GM21576 (cell line): Measurements from ENCODE around the gene TBC1D5.

ENCODE experiments used
- ATAC-seq: cut with Tn5 transposase; IDR thresholded peaks from one replicate; pipeline ENCODE4 v1.9.1; 2021; ENCODE audit warnings: mild to moderate bottlenecking, moderate library complexity; ENCODE audit not compliant: unreplicated experiment

TBC1D5 gene

DNA sequence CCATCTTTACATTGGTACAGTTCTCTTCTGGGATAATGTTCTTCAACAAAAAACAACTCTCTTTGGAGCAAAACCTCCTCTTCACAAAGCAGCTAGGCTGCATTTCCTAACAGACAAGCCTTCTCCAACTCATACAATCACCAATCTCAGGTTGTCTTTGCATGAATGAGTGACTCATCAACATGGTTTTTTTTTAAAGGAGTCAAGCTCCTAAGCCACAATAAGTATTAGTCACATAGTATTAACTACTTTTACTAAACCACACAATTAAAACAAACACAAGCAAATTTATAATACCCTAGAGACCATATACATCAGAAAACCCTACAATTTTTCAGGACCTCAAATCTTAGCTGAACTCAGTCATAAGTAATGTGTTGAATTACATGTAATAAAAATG lies 137.4 kb downstream of the TBC1D5 start:
- no peak for ATAC-seq

DNA sequence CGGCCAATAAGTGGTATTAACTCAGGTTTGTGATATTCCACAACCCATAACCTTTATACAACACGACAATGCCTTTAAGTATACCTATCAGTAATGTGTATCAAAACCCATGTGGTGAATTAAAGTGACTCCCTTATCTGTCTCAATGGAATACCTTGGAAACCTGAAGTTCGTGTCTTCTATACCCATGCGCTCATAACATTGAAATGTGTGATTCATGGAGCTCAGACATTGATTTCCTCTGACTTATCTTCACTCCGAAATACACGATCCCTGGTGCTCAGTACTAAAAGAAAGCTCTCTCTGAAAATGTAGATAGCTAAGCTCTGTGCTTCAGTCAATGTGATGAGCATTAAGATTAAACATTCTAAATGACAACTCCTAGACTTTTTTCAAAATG lies 140.3 kb downstream of the TBC1D5 start:
- ATAC-seq: no peak

DNA sequence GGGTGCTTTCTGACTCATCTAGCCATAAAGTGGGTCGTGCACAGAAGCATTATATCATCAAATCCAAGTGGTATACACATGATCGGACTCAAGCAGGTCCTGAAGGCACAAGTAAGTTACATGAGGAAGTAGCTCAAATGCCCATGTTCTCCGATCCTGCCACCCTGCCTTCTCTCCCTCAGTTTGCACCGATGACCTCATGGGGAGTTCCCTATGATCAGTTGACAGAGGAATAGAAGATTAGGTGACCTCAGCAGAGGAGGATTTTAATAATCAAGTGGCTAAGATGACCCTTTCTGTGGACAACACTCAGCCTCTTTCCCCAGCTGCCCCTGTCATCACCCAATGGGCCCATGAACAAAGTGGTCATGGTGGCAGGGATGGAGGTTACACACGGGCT lies 149.5 kb downstream of the TBC1D5 start:
- ATAC-seq: no peak

DNA sequence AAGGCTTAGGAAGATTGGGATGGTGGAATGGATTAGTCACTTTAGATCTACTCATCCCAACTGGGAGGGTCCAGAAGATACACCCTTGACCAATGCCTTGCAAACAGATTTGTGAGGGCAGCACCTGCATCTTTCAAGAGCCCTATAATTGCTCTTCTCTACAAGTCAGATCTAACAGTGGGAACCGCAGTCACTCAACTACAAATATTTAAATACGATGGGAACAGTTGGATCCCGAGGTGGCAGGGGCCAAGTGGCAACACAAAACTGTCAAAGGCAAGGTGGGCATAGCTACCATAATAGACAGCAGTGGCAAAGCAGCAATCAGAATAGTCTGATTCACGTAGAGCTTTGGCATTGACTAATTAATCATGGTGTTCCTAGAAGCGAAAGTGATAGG lies 152.0 kb downstream of the TBC1D5 start:
- ATAC-seq: no peak

DNA sequence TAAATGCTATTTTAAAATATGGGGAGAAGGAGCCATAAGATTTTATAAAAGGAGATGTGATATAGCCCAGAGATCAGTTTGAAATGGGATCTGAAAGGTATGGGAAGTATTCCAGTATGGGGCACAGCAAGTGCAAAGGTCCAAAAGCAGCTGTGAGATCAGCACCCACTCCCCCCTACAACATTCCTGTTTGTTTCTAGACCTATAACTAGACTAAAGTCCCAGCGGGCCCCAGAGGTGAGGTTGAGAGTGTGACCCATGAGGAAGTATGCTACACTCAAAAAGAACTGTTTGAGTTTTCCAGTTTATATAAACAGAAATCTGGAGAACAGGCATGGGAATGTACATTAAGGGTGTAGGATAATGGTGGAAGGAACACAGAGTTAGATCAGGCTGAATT lies 152.5 kb downstream of the TBC1D5 start:
- ATAC-seq: no peak

DNA sequence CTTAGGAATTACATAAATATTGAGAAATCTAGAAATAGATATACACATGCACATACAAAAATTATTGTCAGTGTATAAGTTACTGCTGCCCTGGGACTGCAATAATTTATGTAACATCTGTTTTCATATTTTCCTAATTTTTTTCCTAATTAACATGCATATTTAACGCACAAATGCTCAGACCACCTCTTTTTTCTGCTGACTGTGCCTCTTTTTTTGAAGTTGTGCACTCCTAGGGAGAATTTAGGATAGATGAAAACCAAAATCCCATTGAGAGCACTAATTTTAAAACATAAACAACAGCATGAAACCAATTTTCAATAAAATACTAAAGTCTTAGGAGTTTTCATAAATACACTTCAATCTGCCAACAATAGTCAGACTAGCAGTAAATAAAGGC lies 154.0 kb downstream of the TBC1D5 start:
- no peak for ATAC-seq

DNA sequence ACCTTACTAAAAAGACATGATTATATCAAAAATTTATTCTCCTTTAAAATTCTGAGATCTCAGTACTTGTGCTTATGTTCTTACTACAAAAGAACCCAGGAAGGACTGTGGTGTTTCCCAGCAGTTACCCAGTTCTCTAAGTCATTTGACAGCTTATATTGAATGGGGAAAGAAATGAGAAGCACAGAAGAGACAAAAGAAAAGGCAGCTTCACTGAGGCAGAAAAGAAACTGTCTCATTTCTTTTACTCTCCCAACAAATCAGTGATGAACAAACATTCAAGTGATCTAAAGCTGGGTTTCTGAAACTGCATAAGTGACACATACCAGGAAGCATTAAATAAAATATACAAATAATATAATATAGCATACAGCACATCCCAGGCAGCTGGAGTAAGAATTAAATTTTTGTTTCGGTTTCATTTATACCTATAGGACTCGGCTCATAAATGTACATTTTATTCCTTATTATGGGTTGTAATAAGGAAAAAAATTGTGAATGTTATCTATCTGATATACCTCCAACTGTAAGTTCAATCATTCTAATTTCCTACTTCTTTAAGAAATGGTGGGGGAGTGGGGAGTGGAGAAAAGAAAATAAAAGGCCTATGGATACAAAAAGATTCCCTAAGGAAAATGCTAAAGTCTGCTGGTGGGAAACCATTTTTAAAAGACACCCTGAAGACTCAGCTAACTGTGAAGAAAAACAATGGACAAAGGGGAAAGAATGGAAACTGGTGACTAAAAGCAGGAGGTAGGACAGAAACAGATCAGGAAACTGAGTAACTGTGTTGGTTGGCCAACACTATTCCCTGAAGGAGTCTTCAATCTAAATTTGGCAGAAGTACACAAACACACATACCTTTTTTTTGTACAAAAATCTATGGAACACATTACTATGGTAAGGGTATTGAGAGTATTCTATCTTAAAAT lies 156.8 kb downstream of the TBC1D5 start:
- ATAC-seq: no peak

DNA sequence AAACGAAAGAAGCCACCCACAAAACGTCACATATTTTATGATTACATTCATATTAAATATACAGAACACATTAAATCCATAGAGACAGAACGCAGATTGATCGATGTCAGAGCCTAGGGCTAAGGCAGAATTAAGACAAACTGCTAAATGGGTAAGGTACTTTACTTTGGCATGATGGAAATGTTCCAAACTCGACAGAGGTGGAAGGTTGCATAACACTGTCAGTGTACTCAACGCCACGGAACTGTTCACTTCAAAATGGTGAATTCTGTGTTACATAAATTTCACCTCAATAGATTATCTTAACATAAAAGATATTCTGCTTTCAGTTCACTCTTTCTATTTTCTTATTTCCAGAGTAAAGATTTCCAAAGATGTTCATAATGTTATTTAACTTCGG lies 158.4 kb downstream of the TBC1D5 start:
- no peak for ATAC-seq

DNA sequence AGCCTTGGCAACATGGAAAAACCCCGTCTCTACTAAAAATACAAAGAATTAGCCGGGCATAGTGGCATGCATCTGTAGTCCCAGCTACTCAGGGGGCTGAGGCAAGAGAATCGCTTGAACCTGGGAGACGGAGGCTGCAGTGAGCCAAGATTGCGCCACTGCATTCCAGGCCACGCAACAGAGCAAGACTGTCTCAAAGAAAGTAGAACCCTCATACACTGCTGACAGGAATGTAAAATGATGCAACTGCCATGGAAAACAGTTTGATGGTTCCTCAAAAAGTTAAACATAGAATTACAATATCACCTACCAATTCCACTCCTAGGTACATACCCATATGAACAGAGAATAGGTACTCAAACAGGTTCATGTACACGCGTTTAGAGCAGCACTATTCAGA lies 158.9 kb downstream of the TBC1D5 start:
- ATAC-seq: no peak

DNA sequence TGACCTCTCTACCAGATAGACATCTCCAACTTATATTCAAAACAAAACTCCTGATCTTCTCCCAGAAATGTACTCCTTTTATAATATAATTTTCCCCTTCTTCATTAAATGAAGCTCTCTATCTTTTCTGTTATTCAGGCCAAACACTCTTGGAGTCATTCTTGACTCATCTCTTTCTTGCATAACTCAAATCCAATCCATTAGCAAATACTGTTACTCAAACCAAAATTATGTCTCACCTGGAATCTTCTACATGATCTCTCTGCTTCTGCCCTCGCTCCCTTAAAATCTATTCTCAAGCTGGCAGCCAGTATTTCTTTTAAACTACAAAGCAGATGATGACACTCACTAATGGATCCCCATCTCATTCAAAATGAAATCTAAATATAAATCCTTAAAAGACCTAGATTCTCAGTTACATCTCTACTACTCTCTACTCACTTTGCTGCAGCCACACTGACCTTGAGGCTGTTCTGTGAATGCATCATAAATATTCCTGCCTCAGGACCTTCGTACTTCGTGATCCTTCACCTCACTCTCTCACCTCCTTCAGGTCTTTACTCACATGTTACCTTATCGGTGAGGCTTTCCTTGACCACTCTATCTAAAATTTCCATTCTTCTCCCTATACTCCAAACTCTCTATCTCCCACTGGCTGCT lies 160.9 kb downstream of the TBC1D5 start:
- ATAC-seq: no peak

DNA sequence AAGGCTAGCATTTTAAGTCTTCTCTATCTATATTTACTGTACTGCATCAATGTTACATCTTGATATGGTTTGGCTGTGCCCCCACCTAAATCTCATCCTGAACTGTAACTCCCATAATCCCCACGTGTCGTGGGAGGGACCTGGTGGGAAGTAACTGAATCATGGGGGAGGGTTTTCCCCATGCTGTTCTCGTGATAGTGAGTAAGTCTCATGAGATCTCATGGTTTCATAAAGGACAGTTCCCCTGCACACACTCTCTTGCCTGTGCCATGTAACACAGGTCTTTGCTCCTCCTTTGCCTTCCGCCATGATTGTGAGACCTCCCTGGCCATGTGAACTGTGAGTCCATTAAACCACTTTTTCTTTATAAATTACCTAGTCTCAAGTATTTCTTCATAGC lies 161.5 kb downstream of the TBC1D5 start:
- no peak for ATAC-seq

DNA sequence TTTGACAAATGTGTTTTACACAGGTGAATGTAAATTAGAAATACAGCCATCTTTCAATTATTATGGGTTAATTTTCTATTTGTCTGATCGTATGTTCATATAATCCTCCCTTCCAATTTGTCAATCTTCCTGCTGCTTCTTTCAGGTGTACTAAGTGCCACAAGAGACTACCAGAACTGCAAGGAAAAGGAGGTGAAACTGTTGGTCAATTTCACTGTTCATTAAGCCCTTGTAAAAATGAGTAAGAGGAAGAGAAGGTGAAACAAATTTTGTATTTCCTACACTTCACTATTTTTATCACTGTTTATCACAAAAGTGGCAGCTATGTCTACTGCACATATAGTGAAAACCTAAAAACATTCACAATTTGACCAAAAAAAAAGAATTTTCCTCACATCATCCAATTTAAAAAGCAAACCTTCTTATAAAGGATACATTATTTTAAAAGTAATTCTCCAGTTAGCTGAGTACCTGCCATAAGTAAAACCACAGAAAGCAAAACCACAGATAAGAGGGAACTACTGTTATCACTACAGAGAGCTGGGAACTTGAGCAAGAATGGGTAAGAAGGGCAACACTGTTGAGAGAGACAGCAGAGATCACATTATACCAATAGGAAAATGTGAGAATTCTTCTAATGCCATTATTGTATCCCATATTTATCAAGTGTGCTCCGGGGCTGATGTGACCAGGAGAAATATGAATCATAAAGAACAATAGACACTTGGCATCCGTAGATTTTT lies 163.0 kb downstream of the TBC1D5 start:
- ATAC-seq: peak; percentile 96

DNA sequence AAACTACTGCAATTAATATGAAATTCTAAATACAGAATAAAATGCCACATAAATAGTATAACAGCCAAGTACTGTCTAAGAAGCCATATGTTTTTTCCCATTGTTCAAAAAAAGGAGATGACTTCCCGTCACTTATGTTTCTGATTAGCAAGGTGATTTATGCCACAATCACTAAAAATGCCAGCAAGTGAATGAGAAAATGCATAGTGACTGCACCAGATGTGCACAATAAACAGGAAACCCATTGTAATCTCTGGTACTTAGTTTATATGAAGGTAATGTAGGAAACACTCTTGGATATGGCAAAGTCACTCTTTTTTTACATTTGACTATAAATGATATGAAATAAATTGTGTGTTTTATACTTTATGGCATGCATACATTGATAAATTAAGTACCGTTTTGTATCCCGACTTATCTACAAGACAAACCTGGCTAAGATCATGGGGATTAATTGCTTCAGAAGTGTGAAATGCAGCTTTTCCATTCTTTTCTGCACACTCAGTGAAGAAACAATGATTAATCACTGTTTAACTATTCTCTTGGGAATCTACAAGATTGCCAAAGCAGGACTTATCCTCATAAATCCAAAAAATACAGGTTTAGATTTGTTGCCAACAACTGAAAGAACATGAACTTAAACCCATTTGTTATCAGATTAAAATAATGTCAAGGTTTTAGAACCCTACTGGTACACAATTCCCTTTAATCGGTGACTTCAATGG lies 164.5 kb downstream of the TBC1D5 start:
- no peak for ATAC-seq

DNA sequence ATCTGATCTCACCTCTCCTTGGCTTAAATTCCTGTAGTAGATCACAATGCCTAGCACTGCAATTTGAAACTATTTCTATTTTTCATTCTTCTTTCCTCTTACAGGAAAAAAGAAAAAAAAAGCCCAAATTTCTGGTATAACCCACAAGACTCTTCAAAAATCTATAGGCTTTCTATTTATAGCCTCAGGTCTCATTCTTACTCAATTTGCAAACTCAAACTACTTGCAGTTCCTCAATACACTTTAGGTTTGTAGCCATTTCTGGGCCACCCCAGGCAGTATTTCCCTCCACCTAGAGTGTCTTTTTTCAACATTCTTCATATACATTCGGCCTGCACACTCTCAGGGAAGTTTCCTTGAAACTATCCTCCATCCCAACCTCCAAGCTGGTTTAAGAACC lies 169.0 kb downstream of the TBC1D5 start:
- ATAC-seq: peak; percentile 97

DNA sequence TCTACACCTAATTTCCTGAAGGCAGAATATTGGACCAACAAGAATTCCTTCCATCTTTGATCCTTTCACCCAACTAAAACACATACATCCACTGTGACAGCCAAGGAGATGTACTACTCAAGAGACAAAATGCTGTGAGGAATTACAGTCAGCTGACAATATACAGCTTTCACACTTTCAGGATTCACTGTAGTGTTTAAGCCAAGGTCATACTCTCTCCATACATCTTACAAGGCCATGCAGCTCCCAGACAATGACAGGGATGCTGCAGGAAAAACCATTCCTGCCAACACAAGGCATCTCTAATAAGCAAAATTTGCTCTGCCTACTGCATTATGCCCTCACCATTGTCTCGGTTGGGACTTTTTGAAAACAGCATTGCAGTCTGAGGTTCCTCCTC lies 170.7 kb downstream of the TBC1D5 start:
- ATAC-seq: no peak

DNA sequence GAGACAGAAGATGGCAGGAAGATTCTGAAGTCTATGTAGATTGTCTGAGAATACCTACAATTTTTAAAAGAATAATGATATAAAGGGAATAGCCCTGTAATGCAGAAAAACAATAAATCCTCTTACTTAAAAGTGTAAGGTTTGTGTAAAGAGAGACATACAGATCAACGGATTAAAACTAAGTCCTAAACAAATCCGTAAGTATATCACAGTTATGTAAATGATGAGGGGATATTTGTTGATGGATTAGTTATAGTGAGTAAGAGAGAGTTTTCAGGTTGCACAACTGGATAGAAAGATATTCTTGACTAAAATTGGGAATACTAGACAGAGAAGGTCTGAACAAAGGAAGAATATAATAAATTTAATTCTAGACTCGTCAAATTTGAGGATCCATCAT lies 179.6 kb downstream of the TBC1D5 start:
- no peak for ATAC-seq

DNA sequence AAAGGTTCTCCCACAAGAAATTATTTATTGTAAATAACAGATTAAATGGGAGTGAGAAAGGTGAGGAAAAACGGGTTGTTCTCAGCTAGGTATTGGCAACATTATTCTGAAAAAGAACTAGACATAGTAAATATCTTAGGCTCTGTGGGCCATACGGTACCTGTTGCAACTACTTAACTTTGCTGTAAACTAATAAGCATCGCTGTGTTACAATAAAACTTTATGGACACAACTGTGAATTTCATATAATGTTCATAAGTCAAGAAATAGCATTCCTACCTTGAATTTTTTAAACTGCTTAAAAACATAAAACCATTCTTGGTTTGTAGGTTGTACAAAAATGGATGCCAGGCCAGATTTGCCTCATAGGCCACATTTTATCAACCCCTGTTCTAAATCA lies 183.9 kb downstream of the TBC1D5 start:
- no peak for ATAC-seq

DNA sequence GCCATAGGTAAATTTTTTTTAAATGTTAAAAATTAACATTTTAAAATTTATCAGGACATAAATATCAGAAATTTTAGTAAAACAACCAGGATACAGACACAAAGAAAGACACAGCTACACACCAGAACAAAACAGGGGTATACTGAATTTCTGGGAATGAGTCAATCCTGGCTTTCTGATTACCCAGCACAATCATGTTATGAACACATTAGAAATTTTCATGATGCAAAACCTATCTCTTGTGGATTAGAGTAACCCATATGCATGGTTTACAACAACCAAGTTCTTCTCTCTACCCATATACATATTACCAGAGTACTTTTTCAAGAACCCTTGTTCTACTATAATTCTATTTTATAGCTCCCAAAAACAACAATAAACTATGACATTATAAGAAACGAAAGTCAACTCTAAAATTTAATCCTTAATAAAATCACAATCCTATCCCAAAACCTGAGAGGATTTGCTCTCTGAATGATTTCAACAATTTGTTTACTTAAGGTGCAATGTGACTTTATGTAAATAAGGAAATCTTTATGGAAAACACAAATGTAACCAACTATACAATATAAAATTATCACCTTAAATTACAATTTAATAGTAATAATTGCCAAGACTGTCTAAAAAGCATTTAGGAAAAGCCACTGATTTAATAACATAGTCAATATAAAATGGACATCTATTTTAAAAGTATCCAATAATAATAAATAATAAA lies 184.5 kb downstream of the TBC1D5 start:
- ATAC-seq: no peak

DNA sequence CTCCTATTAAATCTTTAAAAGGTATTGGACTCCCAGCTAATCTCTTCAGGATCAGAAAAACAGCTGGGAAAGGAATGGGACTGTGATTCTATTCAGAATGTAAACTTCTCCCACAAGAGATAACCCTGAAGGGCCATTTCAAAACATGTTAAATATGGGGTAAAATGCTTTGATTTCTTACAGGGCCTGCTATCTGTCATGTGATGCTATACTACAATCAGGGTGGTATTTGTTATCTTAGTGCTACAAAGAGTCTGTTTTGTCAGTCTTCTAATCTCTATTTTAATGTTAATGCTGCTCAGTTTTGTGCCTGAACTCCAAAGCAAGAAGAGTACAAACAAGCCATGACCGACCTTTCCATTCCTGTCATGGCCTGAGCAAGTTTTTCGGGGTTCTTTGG lies 186.9 kb downstream of the TBC1D5 start:
- ATAC-seq: no peak

DNA sequence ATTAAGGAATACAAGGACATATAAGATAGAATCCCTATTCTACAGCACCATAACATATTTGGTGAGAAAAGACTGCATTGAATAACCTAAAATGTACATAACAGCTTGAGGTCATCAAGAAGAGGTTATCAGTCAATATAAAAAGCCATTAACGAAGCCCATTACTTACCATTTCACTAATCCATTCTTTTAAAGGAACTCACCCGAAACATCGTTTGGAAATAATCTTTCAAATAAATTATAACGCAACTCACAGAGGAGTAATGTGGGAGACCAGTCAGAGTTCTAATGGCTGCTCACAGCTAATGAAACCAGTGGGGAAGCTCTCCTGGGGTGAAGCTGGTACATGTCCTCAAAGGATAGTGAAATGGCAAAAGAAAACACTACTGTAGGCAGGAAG lies 188.4 kb downstream of the TBC1D5 start:
- ATAC-seq: no peak
